HEK293T (cell line): ENCODE measurements around the gene DNAJB4.
"Not testable (repeated sequence)": the region's sequence is repeated elsewhere in the genome, so short reads cannot be mapped to it uniquely, and the experiment has no call there.

Experiments
- CTCF ChIA-PET: fragments of 350-600 bp; formaldehyde crosslinking; extraction: SDS; loops from one replicate; lab custom pipeline; 2021; ENCODE audit warnings: antibody characterized with exemption, inconsistent platforms; lab: Yijun Ruan, JAX
- POLR2A ChIA-PET: fragments of 350-600 bp; formaldehyde crosslinking; extraction: SDS; loops from one replicate; lab custom pipeline; 2020; ENCODE audit warnings: antibody characterized with exemption, inconsistent platforms; lab: Yijun Ruan, JAX
- DNase-seq: peaks from one replicate; pipeline ENCODE4 v3.0.0; 2012; ENCODE audit warnings: mixed read lengths; ENCODE audit errors: extremely low spot score
- ARNT ChIP-seq: fragments of 450-650 bp; IDR thresholded peaks from 2 replicates; pipeline ENCODE4 v1.6.1; 2017; ENCODE audit warnings: mild to moderate bottlenecking
- BHLHE40 ChIP-seq: fragments of 450-650 bp; IDR thresholded peaks from 2 replicates; pipeline ENCODE4 v1.6.1; 2016; ENCODE audit warnings: mild to moderate bottlenecking, moderate library complexity, borderline replicate concordance
- CTBP1 ChIP-seq: fragments of 450-650 bp; IDR thresholded peaks from 2 replicates; pipeline ENCODE4 v1.6.1; 2016; ENCODE audit warnings: borderline replicate concordance
- ELF4 ChIP-seq: fragments of 450-650 bp; IDR thresholded peaks from 2 replicates; pipeline ENCODE4 v1.6.1; 2017; ENCODE audit warnings: antibody characterized with exemption
- FOXA1 ChIP-seq: fragments of 450-650 bp; IDR thresholded peaks from 2 replicates; pipeline ENCODE4 v1.6.1; 2016; ENCODE audit warnings: mild to moderate bottlenecking
- FOXK2 ChIP-seq: fragments of 450-650 bp; IDR thresholded peaks from 2 replicates; pipeline ENCODE4 v1.6.1; 2016; ENCODE audit warnings: mild to moderate bottlenecking
- FOXM1 ChIP-seq: fragments of 450-650 bp; IDR thresholded peaks from 2 replicates; pipeline ENCODE4 v1.6.1; 2017; ENCODE audit warnings: mild to moderate bottlenecking, borderline replicate concordance
- HDGF ChIP-seq: fragments of 450-650 bp; IDR thresholded peaks from 2 replicates; pipeline ENCODE4 v1.6.1; 2017; ENCODE audit warnings: antibody characterized with exemption, borderline replicate concordance
- L3MBTL2 ChIP-seq: fragments of 450-650 bp; conservative IDR thresholded peaks from 2 replicates; pipeline ENCODE4 v1.6.1; 2016; ENCODE audit warnings: mild to moderate bottlenecking
- LEF1 ChIP-seq: fragments of 450-650 bp; IDR thresholded peaks from 2 replicates; pipeline ENCODE4 v1.6.1; 2017; ENCODE audit warnings: mild to moderate bottlenecking, borderline replicate concordance
- NFRKB ChIP-seq: fragments of 450-650 bp; IDR thresholded peaks from 2 replicates; pipeline ENCODE4 v1.6.1; 2016; ENCODE audit warnings: mild to moderate bottlenecking, moderate library complexity
- SP1 ChIP-seq: fragments of 450-650 bp; IDR thresholded peaks from 2 replicates; pipeline ENCODE4 v1.6.1; 2017
- SUZ12 ChIP-seq: fragments of 450-650 bp; IDR thresholded peaks from 2 replicates; pipeline ENCODE4 v1.6.1; 2016; ENCODE audit warnings: mild to moderate bottlenecking
- TARDBP ChIP-seq: fragments of 450-650 bp; IDR thresholded peaks from 2 replicates; pipeline ENCODE4 v1.6.1; 2016
- ZNF384 ChIP-seq: fragments of 450-650 bp; IDR thresholded peaks from 2 replicates; pipeline ENCODE4 v1.6.1; 2016
- TF ChIP-seq, protein P1 (sequence below): fragments of 450-650 bp; IDR thresholded peaks from 2 replicates; pipeline ENCODE4 v1.6.1; 2016

DNAJB4 gene

DNA sequence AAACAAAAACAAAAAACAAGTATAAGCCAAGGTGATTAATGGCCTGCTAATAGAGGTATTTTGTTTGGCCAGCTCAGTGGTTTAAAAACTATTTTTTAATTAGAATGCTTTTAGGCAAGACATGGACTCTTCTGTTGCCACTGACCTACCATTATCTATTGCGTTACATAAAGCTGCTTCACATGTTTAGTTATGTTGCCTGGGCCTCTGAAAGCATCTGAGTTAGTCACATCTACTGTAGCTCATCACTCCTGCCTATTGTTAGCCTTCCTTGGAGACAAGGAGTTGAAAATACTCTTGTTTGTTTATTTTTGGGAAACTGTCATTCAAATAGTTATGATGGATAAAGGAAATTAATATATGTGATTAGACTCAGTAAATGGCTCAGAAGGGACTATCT is 14.3 kb downstream of the DNAJB4 start:
- CTCF ChIA-PET, result no interaction called here
- no peak for DNase-seq
- TF ChIP-seq ELF4 (no peak), FOXK2 (no peak), FOXA1 (no peak), ARNT (no peak), BHLHE40 (no peak), TARDBP (no peak), SUZ12 (no peak), SP1 (no peak), HDGF (no peak), CTBP1 (no peak)
- TF ChIP-seq, protein P1, sequence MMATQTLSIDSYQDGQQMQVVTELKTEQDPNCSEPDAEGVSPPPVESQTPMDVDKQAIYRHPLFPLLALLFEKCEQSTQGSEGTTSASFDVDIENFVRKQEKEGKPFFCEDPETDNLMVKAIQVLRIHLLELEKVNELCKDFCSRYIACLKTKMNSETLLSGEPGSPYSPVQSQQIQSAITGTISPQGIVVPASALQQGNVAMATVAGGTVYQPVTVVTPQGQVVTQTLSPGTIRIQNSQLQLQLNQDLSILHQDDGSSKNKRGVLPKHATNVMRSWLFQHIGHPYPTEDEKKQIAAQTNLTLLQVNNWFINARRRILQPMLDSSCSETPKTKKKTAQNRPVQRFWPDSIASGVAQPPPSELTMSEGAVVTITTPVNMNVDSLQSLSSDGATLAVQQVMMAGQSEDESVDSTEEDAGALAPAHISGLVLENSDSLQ, result no peak
- POLR2A ChIA-PET, result interaction anchor here (0.7 to 1.4 kb wide), 2 partner anchors 40 to 42 kb away, joined by 3 read pairs; partner anchors contain the start of gene FUBP1

- CTCF ChIA-PET, POLR2A ChIA-PET, DNase-seq: not testable (repeated sequence)
Measured at GRCh38 chr1:78021134-78021533, 16.4 kb downstream of the DNAJB4 start.

DNA sequence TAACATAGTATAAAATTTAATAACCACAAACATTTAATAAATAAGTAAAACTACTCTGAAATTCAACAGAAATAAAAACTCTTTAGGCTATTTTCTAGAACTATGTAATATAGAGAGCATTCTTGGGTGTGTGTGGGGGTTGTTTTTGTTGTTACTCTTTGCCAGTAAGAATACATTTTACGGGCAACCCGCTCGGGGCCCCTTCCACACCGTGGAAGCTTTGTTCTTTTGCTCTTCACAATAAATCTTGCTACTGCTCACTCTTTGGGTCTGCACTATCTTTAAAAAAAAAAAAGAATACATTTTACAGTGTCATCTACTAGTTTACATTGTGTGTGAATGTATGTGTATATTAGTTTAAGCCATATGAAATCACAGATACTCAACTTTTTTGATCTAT is 25.1 kb downstream of the DNAJB4 start:
- no peak for DNase-seq
- POLR2A ChIA-PET, result interaction anchor here (0.7 to 1.6 kb wide), 2 partner anchors 25 to 51 kb away, joined by 4 to 5 read pairs; partner anchors contain the start of genes DNAJB4 and FUBP1
- CTCF ChIA-PET, result no interaction called here
- TF ChIP-seq ARNT (no peak), SUZ12 (no peak), FOXM1 (no peak), NFRKB (no peak), CTBP1 (no peak), BHLHE40 (no peak), L3MBTL2 (no peak), ELF4 (no peak), HDGF (no peak), FOXA1 (no peak), TARDBP (no peak), FOXK2 (no peak), SP1 (no peak)

GRCh38 chr1:78032996-78033796 is 28.5 kb downstream of the DNAJB4 start:
- POLR2A ChIA-PET, result interaction anchor here (0.7 to 1.5 kb wide), 2 partner anchors 29 to 55 kb away, joined by 4 to 6 read pairs; partner anchors contain the start of genes DNAJB4 and FUBP1
- no peak for DNase-seq
- TF ChIP-seq LEF1 (no peak), FOXM1 (no peak), ELF4 (no peak), NFRKB (no peak), TARDBP (no peak), L3MBTL2 (no peak), ZNF384 (no peak), SP1 (no peak), ARNT (no peak)
- TF ChIP-seq, protein P1, result no peak
- CTCF ChIA-PET, result interaction anchor here (1.0 to 1.6 kb wide), 2 partner anchors 10 to 55 kb away, joined by 3 to 9 read pairs; no protein-coding TSS in a partner anchor

DNA sequence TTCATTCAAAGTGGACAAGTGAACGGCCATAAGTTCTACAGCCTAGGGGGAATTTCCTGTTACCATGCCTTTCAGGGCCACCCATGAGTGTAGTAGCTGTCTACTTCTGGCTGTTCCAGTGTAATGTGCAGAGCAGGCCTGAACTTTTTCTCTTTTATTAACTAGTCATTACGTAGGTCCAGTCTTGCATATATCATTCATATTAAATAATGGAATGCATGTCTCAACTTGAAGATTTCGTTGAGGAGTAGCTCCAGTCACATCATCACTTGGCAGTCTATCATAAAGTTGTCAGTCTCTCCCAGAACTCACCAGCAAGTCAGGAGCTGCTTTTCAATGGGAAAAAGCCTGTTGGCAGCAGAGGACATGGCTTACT is 29.0 kb downstream of the DNAJB4 start:
- ChIA-PET POLR2A (interaction anchor here (1.5 kb wide), 1 partner anchor 29 kb away, joined by 6 read pairs; the partner anchor contains the start of gene DNAJB4), CTCF (interaction anchor here (1.0 to 1.6 kb wide), 2 partner anchors 9 to 54 kb away, joined by 3 to 9 read pairs; no protein-coding TSS in a partner anchor)
- DNase-seq, result no peak
- TF ChIP-seq ZNF384 (no peak), NFRKB (no peak), BHLHE40 (no peak), HDGF (no peak), SP1 (no peak), LEF1 (no peak), SUZ12 (no peak), ARNT (no peak), FOXM1 (no peak), ELF4 (no peak), TARDBP (no peak), L3MBTL2 (no peak)

- CTCF ChIA-PET, result interaction anchor here (1.0 kb wide), 1 partner anchor 17 kb away, joined by 3 read pairs; no protein-coding TSS in a partner anchor
- POLR2A ChIA-PET, result no interaction called here
- DNase-seq, result no peak
- TF ChIP-seq SUZ12 (no peak), TARDBP (no peak), L3MBTL2 (no peak), FOXM1 (no peak), FOXK2 (no peak), ARNT (no peak), SP1 (no peak)
- TF ChIP-seq, protein P1, result no peak
Measured at GRCh38 chr1:78035121-78035520, 30.4 kb downstream of the DNAJB4 start.

DNA sequence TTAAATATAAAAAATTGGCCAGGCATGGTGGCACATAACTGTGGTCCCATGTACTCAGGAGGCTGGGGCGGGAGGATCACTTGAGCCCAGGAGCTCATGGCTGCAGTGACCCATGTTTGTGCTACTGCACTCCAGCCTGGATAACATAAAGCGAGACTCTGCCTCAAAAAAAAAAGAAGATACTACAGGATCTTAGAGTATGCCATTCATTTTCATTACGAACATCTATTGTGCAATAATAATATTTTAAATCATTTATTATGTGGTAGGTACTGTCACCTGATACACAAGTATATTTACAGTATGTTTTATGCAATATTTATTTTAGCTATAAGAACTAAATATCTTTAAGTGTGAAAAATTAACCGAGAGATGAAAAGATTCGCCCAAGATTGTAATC is 31.7 kb downstream of the DNAJB4 start:
- DNase-seq, result no peak
- TF ChIP-seq BHLHE40 (no peak), ZNF384 (no peak), L3MBTL2 (no peak), FOXA1 (no peak), ELF4 (no peak), CTBP1 (no peak), LEF1 (no peak), HDGF (no peak), FOXM1 (no peak), SP1 (no peak), FOXK2 (no peak), SUZ12 (no peak), ARNT (no peak), TARDBP (no peak), NFRKB (no peak)
- TF ChIP-seq, protein P1, result no peak
- CTCF ChIA-PET, result no interaction called here
- POLR2A ChIA-PET, result no interaction called here
